GM18909 (cell line): ENCODE results near the gene DNAI2.

ENCODE experiments used
- ATAC-seq: cut with Tn5 transposase; IDR thresholded peaks from one replicate; pipeline ENCODE4 v1.9.1; 2021; ENCODE audit warnings: mild to moderate bottlenecking; ENCODE audit not compliant: unreplicated experiment, poor library complexity

DNAI2 gene

GRCh38 chr17:74274060-74274708, at the start of gene DNAI2:
Gene DNAI2 (plus strand): TSS chr17:74274234. CDS start chr17:74281818, 7,584 bp downstream.
- ATAC-seq, result no peak

- no peak for ATAC-seq
Measured at GRCh38 chr17:74224959-74225725, 48.9 kb upstream of the DNAI2 start.

- ATAC-seq, result no peak
Measured at GRCh38 chr17:74226252-74226651, 47.8 kb upstream of the DNAI2 start.

GRCh38 chr17:74227271-74228080, 46.6 kb upstream of the DNAI2 start:
- no peak for ATAC-seq

- no peak for ATAC-seq
Measured at GRCh38 chr17:74228306-74228978, 45.6 kb upstream of the DNAI2 start.

- ATAC-seq, result no peak
Measured at GRCh38 chr17:74230896-74231295, 43.1 kb upstream of the DNAI2 start.

- no peak for ATAC-seq
Measured at GRCh38 chr17:74231928-74232907, 41.8 kb upstream of the DNAI2 start.

- no peak for ATAC-seq
Measured at GRCh38 chr17:74233937-74234336, 40.1 kb upstream of the DNAI2 start.

- ATAC-seq, result no peak
Measured at GRCh38 chr17:74234486-74234885, 39.5 kb upstream of the DNAI2 start.

GRCh38 chr17:74235040-74235581, 38.9 kb upstream of the DNAI2 start:
- ATAC-seq, result no peak

- ATAC-seq, result no peak
Measured at GRCh38 chr17:74235911-74236371, 38.1 kb upstream of the DNAI2 start.

GRCh38 chr17:74237321-74237720, 36.7 kb upstream of the DNAI2 start:
- ATAC-seq, result no peak

GRCh38 chr17:74239172-74239571, 34.9 kb upstream of the DNAI2 start:
- no peak for ATAC-seq

- ATAC-seq, result no peak
Measured at GRCh38 chr17:74240618-74241205, 33.3 kb upstream of the DNAI2 start.

- ATAC-seq, result no peak
Measured at GRCh38 chr17:74241431-74241830, 32.6 kb upstream of the DNAI2 start.

GRCh38 chr17:74241847-74242246, 32.2 kb upstream of the DNAI2 start:
- ATAC-seq, result no peak

- no peak for ATAC-seq
Measured at GRCh38 chr17:74243013-74243755, 30.9 kb upstream of the DNAI2 start.

GRCh38 chr17:74244128-74244527, 29.9 kb upstream of the DNAI2 start:
- ATAC-seq, result no peak
